DMS114 treated with DMSO at 0.1 percent for 48 hours (cell line): Measurements from ENCODE around the gene CCR6.
"Not testable (repeated sequence)": the region's sequence is repeated elsewhere in the genome, so short reads cannot be mapped to it uniquely, and the experiment has no call there.

Source experiments
- DNase-seq: peaks from one replicate; lab custom pipeline; 2025; ENCODE audit not compliant: unreplicated experiment; lab: John Stamatoyannopoulos, UW

CCR6 gene

GRCh38 chr6:167168296-167168695 lies 45.4 kb downstream of the CCR6 start:
- not testable (repeated sequence) for DNase-seq

- DNase-seq, result not testable (repeated sequence)
Observed at GRCh38 chr6:167169867-167170266, 47.0 kb downstream of the CCR6 start.

GRCh38 chr6:167171300-167171699 lies 48.4 kb downstream of the CCR6 start:
- DNase-seq, result not testable (repeated sequence)

- not testable (repeated sequence) for DNase-seq
Observed at GRCh38 chr6:167172011-167172410, 49.1 kb downstream of the CCR6 start.

GRCh38 chr6:167177271-167177670 lies 54.4 kb downstream of the CCR6 start:
- not testable (repeated sequence) for DNase-seq

GRCh38 chr6:167178896-167179655 lies 56.2 kb downstream of the CCR6 start:
- not testable (repeated sequence) for DNase-seq

GRCh38 chr6:167180086-167180485 lies 57.2 kb downstream of the CCR6 start:
- not testable (repeated sequence) for DNase-seq

GRCh38 chr6:167181351-167181750 lies 58.5 kb downstream of the CCR6 start:
- DNase-seq, result not testable (repeated sequence)

GRCh38 chr6:167182913-167183314 lies 60.0 kb downstream of the CCR6 start:
- not testable (repeated sequence) for DNase-seq

GRCh38 chr6:167185101-167185500 lies 62.2 kb downstream of the CCR6 start:
- not testable (repeated sequence) for DNase-seq

GRCh38 chr6:167187275-167187674 lies 64.4 kb downstream of the CCR6 start:
- not testable (repeated sequence) for DNase-seq
